Activated CD8-positive, alpha-beta memory T cell treated with anti-CD3 and anti-CD28 coated beads, Interleukin-2, amount 50 U/mL, for 4 hours (primary cell): ENCODE measurements around the gene HOXB9.
A peak's percentile ranks its signal among the peaks of the same experiment; 100 is the strongest.

Experiments
- DNase-seq: peaks from one replicate; pipeline ENCODE4 v3.0.0-alpha.2; 2020

The HOXB9 gene

DNA sequence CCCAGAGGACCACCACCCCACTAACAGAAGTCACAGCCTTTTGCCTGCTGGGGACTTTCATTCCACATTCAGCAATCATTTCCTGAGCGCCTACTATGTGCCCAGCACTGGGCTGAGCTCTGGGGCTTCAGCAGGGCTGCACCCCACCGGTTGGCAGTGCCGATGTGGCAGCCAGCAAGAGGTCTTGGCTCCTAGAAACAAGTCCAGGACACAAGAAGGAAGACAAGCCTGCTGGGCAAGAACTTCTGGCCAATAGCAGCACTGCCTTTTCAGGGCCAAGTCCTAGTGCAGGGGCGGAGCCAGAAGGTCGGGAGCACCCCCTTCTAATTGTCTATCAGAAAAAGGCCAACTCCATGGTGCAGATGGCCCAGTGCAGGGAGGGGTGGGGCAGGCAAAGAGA, 13.0 kb upstream of the HOXB9 start:
- DNase-seq: no peak

DNA sequence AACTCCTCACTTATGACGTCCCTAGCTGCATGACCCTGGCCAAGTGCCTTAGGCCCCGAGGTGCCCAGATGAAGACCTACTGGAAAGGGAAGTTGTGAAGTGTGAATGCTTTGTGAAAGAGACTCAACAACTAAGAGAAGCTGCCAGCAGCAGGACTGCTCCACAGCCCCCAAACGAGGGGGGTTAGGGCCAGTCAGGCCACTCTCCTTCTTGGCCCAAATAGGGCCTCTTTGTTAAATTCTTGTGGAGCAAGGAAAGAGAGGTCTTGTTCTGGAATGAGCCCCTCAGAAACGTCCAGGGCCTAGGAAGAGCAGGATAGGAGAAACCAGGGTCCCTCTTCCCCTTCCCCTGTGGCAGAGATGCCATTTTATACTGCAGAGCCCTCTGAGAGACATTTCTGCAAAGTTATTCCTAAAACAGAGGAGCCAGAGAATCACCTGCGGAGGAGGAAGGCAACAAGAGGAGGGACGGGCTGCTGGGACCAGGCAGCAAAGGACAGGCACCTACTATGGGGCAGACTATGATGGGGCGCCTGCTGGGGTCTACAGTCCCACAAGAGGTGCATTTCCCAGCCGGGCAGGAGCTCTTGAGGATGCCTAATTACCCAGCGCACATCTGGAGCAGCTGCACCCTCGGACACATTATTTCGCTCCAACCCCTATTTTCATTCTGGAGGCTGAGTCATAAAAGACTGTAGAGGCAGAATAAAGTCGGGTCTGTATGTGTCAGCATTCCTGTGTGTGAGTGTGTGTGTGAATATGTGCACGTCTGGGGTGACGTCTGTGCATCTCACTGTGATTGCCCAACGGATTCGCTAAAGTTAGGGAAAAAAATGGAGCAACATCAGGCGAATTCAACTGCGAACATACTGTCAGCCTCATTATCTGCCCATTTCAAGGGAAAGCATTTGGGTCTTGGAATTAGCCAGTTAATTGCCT, 11.4 kb upstream of the HOXB9 start:
- no peak for DNase-seq

DNA sequence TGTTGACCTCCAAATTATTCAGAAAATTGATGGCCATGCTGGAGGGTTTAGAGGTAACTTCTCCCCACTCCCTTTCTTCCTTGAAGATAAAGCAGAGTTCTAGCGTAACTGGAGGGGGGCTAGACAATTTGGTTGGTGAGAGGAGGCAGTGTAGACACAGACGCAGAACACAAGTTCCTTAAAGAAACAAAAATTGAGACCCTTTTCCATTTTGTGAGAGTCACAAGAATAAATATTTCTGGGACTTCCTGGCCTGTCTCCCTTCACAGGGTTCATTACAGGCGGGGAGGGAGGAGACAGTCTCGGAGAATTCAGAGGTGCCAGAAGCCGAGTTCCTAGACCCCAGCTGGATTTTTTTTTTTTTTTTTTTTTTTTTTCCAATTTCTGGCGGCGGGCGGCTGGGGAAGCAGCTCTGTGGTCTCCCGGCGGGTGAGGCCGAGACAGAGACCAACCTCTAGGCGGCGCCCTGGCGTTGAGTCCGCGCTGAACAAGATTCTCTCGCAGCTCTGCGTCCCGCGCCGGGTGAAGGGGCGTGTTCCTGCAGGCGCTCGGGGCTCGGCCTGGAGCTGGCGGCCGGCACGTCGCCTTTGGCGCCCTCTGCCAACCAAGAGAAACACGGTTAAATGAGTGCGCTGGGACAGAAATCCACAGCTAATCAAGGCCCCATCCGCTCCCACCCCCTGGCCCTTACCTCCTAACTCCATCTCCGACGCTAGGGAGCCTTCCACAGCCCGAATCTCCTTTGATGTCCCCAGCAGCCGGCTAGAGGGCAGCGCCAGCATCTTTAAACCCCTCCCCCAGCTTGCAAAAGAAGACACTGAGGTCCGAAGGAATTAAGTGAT, 10.2 kb upstream of the HOXB9 start:
- peak; percentile 73 for DNase-seq

DNA sequence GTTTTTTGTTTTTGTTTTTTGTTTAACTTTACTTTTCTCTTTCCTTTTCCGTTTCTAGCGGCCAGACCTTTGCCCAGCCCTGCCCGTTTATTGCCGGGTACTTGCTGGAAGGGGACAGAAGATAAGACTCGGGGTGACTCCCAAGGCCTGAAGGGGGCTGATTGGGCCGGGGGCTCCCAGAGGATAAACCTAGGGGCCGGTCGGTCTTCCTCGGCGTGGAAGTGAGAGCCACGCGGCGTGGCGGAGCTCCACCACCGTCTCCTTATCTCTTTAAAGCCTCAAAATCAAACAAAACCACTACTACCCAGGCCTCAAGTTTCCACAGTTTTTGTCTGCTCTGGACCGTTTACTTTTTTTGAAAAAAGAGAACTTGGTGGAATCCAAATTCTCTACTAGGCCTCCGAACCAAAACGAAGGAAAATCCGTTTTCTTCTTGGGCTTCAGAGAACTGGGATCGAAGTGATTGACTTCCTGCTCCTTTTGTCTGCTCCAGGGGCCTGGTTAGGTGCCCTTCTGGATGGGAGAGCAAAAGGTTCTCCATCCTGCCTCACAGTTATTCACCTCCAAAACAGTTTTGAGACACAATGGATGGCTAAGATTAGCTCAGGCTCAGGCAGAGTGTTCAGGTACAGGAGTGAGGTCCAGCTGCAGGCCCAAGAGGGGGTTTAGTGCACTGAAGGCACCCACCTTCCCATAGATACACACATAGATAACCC, 8.5 kb upstream of the HOXB9 start:
- DNase-seq: no peak

DNA sequence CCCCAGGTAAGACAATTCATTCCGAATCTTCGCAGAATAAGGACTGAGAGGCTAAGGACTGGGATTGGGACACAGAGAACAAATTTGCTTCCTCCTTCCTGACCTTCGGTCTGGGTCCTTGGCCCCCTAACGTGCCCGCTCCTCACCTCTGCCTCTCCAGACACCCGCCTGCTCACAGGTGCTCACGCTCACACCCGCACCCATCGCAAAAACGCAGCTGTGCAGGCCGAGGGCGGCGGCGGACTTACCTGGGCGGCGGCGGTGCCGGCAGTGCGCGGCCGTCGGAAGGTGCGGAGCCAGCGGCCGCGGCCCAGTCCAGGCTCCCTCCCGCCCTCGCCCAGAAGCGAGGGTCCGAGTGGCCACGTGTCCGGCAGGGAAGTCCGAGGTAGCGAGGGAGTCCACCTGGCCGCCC, 7.1 kb upstream of the HOXB9 start:
- DNase-seq: no peak

DNA sequence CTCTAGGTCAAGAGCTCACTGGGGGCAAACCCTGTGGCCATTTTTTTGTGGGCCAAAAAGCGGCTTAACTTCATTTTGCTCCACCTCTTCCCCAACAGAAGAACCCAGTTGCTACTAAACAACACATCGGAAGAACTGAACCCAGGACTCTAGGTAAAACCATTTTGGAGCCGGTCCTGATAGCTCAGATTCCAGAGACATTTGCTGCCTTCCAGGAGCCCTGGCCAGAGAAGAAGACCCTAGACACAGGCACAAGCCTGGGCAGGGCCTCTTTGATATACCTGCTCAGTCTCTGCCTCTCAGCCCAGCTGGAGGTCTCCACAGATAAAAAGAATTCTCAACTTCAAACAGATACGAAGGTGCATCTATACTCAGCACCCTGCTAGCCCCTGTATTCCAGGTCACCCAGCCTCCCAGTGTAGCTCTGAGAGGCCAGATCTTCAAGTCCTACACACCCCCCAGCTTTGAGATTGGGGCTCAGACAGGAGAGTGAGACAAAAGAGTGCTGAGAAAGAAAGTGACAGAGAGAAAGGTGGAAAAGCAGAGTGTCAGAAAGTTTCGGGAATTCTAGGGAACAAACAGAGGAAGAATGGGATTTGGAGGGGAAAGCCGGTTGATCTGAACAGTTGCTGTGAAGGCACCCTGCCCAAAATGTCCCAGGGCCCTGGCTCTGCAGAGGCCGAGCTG, 6.6 kb upstream of the HOXB9 start:
- no peak for DNase-seq

DNA sequence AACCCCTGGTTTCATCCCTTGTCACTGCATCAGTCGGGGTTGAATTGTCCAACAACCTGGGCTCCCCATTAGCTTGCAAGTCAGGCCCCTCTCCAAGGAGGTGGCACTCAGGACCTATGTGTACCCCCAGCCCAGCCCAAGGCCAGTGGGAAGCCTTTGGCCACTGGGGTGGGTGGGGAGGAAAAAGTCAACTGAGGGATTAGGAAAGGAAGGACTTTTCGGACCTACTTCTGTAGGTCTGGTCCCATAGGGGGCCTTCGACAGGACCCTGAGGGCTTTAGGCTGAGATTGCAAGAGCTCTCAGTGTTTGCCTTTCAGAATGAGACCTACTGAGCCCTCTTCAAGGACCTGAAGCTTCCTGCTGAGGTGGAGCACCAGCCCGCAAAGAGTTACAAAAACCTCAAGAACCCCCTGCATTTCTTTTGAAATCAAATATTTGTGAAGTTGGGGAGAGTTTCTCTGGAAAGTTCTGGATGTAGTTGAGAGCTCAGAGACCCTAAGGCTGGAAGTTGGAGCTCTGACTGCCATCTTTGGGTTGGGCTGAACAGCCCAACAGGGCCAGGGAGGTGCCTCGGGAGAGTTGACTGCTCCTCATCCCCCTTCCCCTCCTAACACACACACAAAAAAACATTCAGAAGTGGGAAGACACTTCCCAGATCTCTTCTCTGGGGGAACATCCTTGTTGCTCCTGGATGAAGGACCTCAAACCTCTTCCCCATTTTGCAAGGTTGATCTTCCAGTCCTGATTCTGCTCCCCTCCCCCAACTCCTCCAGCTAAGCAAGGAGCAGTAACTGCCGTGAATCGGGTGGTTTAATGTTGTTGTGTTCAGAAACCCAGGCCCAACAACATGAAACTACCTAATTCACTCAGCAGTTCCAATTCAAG, 5.8 kb upstream of the HOXB9 start:
- no peak for DNase-seq

DNA sequence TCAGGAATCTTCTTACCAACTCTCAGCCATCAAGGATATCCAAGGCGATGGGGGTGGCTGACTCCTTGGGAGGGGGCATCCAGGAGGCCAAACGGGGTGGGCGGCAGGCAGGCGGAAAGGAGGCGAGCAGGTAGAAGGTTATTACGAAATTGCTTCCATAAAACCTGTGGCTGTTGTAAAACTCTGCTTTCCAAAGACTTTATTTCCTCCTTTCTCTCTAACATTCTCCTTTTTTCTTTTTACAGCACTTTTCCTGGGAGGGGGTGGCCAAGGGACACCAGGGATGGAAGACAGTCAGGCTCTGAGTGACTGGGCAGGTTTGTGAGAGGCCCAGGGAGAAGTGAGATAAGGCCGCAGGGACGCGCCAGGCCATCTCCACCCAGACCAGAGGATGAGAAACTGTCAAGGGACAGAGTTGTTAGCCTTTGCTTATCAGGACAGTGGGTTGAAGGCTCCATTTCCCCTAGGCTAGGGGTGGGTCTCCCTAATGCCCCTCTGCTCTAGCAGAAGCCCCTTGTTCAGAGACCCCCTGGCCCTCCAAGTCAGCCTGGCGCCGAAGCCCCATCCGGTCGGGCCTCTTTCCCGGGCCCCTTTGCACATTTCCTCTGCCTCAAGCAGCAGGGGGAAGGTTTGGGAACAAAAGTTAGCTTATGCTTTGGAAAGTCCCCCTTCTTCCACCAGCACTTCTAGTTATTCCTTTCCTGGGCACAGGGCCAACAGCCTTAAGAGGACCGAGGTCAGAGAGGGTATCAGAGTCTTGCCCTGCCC, 5.0 kb upstream of the HOXB9 start:
- DNase-seq: no peak

DNA sequence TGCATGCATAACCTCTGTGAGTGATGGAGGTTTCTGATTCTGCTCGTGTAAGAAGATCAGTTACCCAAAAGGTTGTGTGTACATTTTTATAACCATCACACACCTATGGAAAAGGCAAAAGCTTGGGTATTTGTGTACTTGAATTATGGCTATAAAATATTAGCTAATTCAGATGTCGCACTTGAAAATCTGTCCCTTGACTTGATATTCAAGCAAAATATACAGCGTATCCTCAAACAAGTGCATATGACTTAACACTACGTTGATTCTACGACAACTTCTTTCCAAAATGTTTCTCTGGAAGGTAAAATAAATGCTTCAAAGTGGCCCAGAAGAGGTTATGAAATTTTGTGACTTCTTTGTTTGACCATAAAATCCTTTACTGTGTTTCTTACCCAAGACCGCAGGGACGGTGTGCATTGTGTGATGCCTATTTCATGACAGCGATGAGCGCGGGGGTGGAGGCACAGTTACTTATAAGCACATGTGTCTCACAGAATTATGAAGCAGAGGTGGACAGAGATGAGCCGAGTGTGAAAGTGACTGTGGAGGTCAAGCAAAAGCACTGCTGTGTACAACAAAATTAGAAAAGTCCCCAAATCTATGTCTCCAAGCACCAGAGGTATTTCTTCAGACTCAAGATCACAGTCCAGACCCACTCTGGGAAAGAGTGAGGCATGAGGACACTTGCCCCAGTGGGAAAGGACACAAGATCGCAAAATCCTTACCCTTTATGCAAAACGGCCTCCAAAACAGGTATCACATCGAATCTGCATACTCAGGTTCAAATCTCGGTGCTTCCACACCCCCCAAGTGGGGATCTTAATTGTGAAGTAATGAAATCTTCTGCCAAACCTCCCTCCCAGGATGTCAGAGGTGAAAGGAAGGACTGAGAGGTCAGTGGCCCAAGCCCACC, 4.1 kb upstream of the HOXB9 start:
- no peak for DNase-seq

DNA sequence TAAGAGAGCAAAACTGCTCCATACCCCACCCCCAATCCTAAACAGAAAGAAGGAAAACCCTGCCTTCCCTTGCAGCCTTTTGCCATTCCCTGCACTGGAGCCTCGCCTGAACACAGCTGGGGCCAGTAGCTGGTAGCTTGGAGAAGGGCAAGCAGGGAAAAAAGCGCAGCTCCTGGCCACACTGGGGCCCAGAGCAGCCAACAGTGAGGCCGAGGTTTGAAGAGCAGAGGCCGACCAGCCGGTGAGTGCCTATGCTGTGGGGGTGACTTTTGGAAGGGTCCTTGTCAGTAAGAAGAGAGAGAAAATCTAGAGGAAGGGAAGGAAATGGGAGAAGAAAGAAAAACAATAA, 3.2 kb upstream of the HOXB9 start:
- DNase-seq: no peak

DNA sequence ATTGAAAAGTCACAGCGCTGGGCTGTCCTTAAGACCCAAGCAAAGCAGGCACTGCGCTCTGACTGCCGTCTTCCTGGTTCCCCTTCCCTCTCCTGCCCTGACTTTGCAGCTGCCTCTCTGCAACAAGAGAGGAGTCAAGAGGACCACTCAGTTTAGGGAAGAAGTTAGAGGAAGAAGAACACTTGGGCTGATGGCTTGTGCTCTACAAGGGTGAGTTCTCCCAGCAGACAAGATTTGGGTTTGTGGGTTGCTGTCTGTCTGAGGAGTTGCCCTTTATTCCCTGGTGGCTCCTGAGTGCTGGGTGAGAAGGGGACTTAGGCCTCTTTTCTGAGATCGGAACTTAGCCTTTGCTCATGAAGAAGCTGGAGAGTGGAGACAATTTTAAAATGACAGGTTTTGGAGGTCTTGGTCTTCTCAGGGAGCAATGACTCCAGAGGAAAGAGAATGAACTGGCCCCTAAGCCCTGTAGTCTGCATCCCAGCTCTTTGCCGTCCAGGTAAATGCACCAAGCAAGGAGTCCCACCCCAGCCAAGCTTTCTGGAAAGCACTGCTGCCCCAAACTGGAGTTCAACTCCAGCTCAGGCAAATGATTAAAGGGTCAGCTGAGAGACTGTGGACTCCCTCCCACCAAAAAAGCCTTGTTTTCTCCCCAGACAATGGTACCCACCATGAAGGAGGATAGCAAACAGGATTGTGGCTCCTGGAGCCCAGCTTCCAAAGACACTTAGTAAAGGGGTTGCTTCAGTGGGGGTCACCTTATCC, 2.7 kb upstream of the HOXB9 start:
- DNase-seq: no peak

DNA sequence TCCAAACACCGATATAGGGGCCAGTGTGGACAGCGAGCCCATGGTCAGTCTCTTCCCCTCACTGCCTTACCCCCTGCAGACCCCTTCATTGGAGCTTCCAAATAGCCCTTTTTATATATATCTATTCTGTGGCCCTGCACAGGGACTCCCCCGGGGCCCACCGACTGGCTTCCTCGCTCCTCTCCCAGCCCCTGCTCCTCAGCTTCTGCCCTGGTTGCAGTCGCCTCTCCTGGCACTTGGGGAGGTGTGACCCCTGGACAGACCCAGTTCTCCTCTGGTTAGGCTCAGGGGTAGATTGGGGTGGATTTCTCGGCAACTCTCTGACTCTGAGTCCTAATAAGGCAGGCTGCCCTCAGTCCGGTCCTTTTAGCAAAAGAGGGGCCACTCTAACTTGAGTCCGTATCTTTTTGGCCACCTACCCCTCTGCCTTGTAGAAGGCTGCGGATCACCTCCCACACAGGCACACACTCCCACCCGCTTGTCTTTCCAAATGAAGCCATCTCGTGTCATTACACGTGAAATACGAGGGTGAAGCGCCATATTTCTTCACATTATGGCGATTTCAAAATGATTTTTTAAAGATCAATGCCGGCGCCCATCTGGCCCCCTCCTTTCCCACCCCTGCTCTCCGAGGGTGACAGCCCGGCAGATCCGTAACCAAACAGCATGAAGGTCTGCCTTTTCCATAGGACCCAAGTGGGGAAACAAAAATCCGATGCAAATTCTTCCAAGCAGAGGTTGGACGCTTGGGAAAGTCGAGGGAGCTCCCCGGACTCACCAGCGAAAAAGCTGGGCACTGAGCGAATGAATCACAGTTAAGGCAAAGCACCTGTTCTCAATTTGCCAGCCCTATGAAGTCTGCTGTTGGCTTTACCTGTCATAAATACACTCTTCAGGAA, 1.7 kb upstream of the HOXB9 start:
- DNase-seq: no peak

DNA sequence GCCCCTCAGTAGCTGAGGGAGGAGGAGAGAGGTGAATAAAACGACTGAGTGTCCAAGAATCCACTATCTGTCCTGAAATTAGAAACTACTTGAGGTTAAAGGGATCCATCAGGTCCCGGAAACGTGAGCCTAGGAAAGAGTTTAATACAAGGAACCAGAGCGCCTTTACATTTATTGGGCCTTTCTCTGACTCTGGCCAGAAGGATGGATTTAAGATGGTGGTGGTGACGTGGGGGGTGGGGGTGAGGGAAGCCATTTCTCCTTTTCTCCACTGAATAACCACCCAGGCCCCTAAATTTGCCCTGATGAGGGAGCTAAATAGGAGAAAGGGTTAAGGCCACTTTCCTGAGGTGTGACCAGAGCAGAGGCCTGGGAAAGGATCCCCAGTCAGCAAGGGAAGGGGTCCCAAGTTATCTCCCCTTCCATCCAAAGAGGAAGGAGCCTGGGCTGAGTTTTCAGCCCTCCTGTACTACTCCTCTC, 1.0 kb upstream of the HOXB9 start:
- DNase-seq: no peak

DNA sequence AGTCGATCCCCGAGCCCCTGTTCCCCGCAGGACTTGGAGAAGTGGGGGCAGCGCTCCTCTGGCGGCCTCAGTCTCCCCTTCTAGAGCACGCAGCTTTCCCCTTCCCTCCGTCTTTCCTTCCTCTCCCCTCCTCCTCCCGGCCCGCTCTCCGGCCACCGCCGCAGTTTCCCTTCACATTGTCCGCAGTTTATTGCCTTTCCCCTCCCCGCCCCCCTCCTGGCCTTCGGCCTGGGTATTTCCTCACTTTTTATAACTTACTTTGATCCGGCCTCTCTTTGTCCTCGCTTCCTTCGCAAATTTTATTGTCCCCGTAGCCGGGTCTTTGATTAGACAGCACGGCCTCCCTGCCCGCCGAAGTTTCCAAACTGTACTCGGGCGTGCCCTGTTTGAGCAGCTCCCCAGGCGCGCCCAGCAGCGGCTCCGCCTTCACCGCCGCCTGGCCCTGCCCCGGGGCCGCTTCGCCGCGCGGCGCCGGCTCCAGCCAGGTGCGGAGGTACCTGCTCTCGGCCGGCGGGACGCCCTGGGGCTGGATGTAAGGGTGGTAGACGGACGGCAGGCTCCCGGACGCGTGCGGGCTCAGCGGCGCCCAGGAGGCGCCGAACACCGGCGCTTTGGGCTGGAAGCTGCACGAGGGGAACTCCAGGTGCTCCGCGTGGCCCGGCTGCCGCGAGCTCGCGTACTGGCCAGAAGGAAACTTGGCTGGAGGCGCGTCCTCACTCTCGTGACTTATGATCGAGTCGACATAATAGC, 488 bp downstream of the HOXB9 start:
- peak; percentile 52 for DNase-seq

DNA sequence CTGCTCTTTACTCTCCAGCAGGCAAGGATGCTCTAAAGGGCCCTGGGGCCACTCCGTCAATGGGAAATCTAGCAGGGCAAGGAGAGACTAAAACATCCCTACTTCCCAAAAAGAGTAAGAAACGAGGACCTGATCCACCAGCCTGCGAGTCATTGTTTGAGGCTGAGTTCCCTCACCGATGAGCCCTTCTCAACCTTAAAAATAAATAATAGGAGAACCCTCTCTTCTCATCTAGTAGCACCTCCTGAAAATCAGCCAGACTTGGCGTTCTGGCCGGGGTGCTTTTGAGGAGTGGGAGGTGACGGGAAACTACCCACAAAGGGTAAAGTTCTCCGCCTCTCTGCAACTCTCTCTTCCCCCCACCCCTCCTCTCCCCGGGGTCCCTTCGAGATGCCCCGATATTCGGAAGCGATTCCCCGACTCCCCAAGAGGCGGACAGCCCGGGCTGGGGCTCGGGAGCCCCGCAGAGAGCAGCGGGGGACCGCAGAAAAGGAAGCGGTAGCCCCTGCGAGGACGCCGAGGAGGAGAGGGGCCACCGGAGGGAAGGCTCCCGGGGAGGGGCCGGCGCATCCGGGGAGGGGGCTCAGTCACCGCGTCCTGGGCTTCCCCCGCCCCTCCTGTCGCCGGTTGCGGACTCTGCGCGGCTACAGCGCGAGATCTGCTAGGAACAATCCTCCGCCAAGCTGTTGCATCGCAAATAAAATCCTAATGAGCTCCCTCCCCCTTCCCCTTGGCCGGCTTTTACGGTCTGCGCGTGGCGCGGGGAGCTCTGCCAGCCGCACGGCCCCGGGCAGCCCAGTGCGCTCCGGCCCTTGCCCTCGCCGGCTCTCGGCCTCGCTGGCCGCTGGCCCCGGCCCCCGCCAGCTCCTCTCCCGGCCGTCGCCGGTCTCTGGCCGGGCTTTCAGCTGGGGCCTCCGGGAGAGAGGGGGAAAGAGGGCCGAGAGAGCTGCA, 1.3 kb downstream of the HOXB9 start:
- no peak for DNase-seq

DNA sequence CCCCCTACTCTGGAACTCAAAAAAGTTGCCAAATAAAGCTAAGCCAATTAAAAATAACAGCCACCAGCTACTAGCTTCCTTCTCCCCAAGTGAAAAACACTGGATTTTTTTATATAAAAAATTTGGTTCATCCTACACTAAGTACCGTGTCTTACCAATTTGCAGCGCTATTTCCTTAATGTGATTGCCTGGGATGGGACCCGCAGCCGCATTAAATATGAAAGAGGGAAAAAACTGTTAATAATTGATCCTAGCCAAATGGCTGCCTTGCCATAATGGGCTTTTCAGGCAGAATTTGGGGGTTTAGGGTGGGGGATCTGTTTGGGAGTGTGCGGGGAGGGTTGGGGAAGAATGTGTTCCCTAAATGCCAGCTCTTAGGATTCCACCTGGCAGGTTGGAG, 2.0 kb downstream of the HOXB9 start:
- DNase-seq: no peak
